T-helper 1 cell treated with Interleukin-12 subunit alpha and Interleukin-12 subunit beta and Interleukin-4 antibody, amounts not matched to agents 30 μg/mL and 1 μg/mL, for 36 hours (primary cell): ENCODE data around the gene IL17F.
"Not testable (repeated sequence)": the region's sequence is repeated elsewhere in the genome, so short reads cannot be mapped to it uniquely, and the experiment has no call there.

Source experiments
- H3K27ac Mint-ChIP-seq: one replicate; pipeline ENCODE4 v1.8.0; 2021; ENCODE audit warnings: mild to moderate bottlenecking, mixed read lengths
- H3K27me3 Mint-ChIP-seq: one replicate; pipeline ENCODE4 v1.8.0; 2021; ENCODE audit warnings: low read depth, mixed read lengths
- H3K36me3 Mint-ChIP-seq: one replicate; pipeline ENCODE4 v1.8.0; 2021; ENCODE audit warnings: low read depth, mixed read lengths
- H3K4me1 Mint-ChIP-seq: one replicate; pipeline ENCODE4 v1.8.0; 2021; ENCODE audit warnings: low read depth, mixed read lengths
- H3K4me3 Mint-ChIP-seq: one replicate; pipeline ENCODE4 v1.8.0; 2021; ENCODE audit warnings: mild to moderate bottlenecking, moderate library complexity, mixed read lengths
- H3K9me3 Mint-ChIP-seq: one replicate; pipeline ENCODE4 v1.8.0; 2021; ENCODE audit warnings: mixed read lengths

Gene IL17F

GRCh38 chr6:52227495-52227894 is 16.8 kb downstream of the IL17F start:
- H3K27ac Mint-ChIP-seq: peak overlapping the region; percentile 23
- no peaks in the 10 kb centered on the region for H3K9me3 Mint-ChIP-seq
- peaks cover 59% of the 10 kb centered on the region for H3K27me3 Mint-ChIP-seq
- H3K4me1 Mint-ChIP-seq: peaks cover 36% of the 10 kb centered on the region
- no peaks in the 10 kb centered on the region for H3K36me3 Mint-ChIP-seq
- H3K4me3 Mint-ChIP-seq: peak overlapping the region; percentile 4

GRCh38 chr6:52221302-52221701 is 23.0 kb downstream of the IL17F start:
- Mint-ChIP-seq H3K4me3 (peak overlapping the region; percentile 41), H3K27ac (no peak overlapping the region), H3K27me3 (peaks cover 71% of the 10 kb centered on the region)

DNA sequence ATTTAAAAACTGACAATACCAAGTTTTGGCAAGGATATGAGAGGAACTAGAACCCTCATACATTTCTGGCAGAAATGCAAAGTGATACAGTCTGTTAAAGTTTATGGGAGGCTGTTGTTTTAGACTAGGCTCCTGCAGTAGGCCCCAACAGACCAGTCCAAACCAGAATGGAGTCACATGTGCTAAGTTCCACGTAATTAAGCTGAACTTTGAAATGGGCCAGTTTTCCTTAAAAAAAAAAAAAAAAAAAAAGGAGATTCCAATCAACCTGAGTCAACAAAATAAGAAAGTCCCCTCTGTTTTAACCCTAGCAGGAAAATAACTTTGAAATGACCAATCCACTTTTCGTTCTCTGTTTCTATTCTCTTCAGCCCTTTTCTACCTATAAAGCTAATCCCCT is 26.5 kb downstream of the IL17F start:
- peaks cover 14% of the 10 kb centered on the region for H3K4me1 Mint-ChIP-seq
- no peaks in the 10 kb centered on the region for H3K9me3 Mint-ChIP-seq
- no peak overlapping the region for H3K27ac Mint-ChIP-seq
- H3K36me3 Mint-ChIP-seq: no peaks in the 10 kb centered on the region
- H3K4me3 Mint-ChIP-seq: no peak overlapping the region
- H3K27me3 Mint-ChIP-seq: peaks cover 44% of the 10 kb centered on the region

More at GRCh38 chr6:52221302-52221701, 23.0 kb downstream of the IL17F start:
- Mint-ChIP-seq H3K4me1 (peaks cover 13% of the 10 kb centered on the region), H3K9me3 (no peaks in the 10 kb centered on the region), H3K36me3 (no peaks in the 10 kb centered on the region)

DNA sequence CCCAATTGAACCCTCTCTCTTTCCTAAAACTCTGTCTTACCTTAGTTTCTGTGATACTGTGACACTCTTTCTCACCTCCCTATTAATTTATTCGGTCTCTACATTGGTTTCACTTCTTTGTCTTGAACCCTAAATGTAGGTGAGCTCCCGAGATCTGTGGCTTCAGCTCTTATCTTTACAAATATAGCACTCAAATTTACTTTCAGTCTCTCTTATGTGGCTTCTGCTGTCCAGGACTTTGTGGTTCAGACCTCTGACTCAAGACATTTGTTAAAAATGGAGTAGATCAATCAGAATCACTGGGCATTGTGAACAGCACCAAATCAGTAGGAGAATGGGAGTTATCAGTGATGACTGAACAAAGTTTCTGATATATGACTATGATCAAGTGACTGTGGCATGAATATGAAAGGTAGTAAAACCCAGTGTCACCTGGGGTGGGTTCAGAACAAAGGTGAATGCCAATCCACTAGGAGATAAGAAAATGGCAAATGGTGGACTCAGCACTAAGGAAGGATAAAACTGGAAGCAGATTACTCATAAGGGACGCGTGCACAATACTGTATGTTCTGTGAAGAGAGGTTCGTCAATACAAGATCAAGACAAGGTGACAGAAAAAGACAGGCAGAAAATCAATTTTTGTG is 27.2 kb downstream of the IL17F start:
- Mint-ChIP-seq H3K9me3 (no peaks in the 10 kb centered on the region), H3K27ac (no peak overlapping the region), H3K4me3 (no peak overlapping the region), H3K4me1 (peaks cover 16% of the 10 kb centered on the region), H3K27me3 (peaks cover 44% of the 10 kb centered on the region), H3K36me3 (no peaks in the 10 kb centered on the region)

DNA sequence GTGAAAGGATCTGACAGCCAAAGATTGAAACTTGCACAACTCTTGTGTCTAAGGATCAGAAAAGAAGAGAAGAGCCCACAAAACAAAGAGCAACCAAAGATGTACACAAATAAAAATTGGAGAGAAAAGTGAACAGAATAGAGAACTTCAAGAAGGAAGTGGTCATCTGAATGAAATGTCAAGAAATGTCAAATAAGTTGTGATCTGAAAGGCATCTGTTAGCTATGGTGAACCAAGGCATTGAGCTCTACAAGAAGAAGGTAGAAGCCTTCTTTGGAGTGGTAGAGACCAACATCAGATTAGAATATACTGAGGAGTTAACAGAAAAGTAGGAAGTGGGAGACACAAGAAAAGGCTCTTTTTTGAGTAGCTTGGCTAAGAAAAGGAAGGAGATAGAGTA is 28.5 kb downstream of the IL17F start:
- Mint-ChIP-seq H3K27ac (no peak overlapping the region), H3K9me3 (no peaks in the 10 kb centered on the region), H3K27me3 (peaks cover 44% of the 10 kb centered on the region), H3K4me1 (peaks cover 9% of the 10 kb centered on the region), H3K36me3 (no peaks in the 10 kb centered on the region), H3K4me3 (no peak overlapping the region)

GRCh38 chr6:52213127-52213526 is 31.2 kb downstream of the IL17F start:
- Mint-ChIP-seq H3K27ac (no peak overlapping the region), H3K4me1 (peaks cover 9% of the 10 kb centered on the region), H3K9me3 (no peaks in the 10 kb centered on the region), H3K4me3 (no peak overlapping the region), H3K36me3 (no peaks in the 10 kb centered on the region), H3K27me3 (peaks cover 33% of the 10 kb centered on the region)

DNA sequence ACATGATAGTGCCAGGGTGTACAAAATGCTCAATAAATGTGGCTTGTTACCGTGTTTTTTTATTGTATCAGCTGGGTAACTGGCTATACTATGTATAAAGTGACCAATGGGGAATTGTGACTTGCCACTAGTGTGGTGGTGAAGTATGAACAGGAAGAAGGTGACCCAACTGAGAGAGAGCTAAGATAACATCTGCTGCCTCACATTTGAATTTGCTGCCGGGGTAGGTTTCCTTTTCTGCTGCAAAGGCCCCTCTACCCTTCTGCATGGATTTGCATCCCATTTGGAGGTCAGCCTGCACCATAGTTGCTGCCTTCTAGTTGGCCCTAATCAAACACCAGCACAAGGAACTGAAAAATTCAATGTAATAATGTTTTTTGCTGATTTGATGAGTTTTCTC is 34.1 kb downstream of the IL17F start:
- H3K36me3 Mint-ChIP-seq: no peaks in the 10 kb centered on the region
- peaks cover 37% of the 10 kb centered on the region for H3K27me3 Mint-ChIP-seq
- no peaks in the 10 kb centered on the region for H3K9me3 Mint-ChIP-seq
- H3K27ac Mint-ChIP-seq: no peak overlapping the region
- H3K4me1 Mint-ChIP-seq: peaks cover 9% of the 10 kb centered on the region
- no peak overlapping the region for H3K4me3 Mint-ChIP-seq

GRCh38 chr6:52209770-52210169 is 34.5 kb downstream of the IL17F start:
- Mint-ChIP-seq H3K4me3 (no peak overlapping the region), H3K4me1 (peaks cover 9% of the 10 kb centered on the region), H3K27ac (no peak overlapping the region), H3K27me3 (peaks cover 38% of the 10 kb centered on the region), H3K36me3 (no peaks in the 10 kb centered on the region), H3K9me3 (no peaks in the 10 kb centered on the region)

- no peak overlapping the region for H3K4me3 Mint-ChIP-seq
- peaks cover 40% of the 10 kb centered on the region for H3K27me3 Mint-ChIP-seq
- no peaks in the 10 kb centered on the region for H3K9me3 Mint-ChIP-seq
- H3K27ac Mint-ChIP-seq: no peak overlapping the region
- no peaks in the 10 kb centered on the region for H3K36me3 Mint-ChIP-seq
- H3K4me1 Mint-ChIP-seq: peaks cover 9% of the 10 kb centered on the region
Measured at GRCh38 chr6:52208612-52209011, 35.7 kb downstream of the IL17F start.

GRCh38 chr6:52207066-52207465 is 37.2 kb downstream of the IL17F start:
- no peak overlapping the region for H3K4me3 Mint-ChIP-seq
- H3K27ac Mint-ChIP-seq: no peak overlapping the region
- H3K9me3 Mint-ChIP-seq: peaks cover 3% of the 10 kb centered on the region
- H3K36me3 Mint-ChIP-seq: no peaks in the 10 kb centered on the region
- H3K27me3 Mint-ChIP-seq: peaks cover 29% of the 10 kb centered on the region
- no peaks in the 10 kb centered on the region for H3K4me1 Mint-ChIP-seq

GRCh38 chr6:52201493-52201892 is 42.8 kb downstream of the IL17F start:
- Mint-ChIP-seq H3K4me3 (no peak overlapping the region), H3K27me3 (peaks cover 21% of the 10 kb centered on the region), H3K27ac (no peak overlapping the region), H3K36me3 (no peaks in the 10 kb centered on the region), H3K9me3 (peaks cover 30% of the 10 kb centered on the region), H3K4me1 (no peaks in the 10 kb centered on the region)

DNA sequence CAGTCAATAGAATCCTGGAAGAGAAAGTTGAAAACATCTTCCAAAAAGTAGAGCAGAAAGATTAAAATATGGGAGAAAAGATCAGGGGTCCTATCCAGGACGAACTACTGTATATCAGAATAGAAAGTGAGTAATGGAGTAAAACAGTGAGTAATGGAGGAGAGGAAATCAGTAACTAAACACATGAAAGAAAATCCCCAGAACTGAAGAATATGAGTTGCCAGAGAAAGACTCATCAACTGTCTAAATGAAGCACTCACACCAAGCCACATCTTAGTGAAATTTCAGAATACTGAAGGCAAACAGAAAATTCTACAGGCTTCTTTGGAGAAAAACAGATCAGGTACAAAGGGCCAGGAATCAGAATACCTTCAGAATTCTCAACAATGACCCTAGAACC is 43.3 kb downstream of the IL17F start:
- H3K4me1 Mint-ChIP-seq: no peaks in the 10 kb centered on the region
- H3K9me3 Mint-ChIP-seq: peaks cover 30% of the 10 kb centered on the region
- H3K36me3 Mint-ChIP-seq: no peaks in the 10 kb centered on the region
- H3K27me3 Mint-ChIP-seq: peaks cover 21% of the 10 kb centered on the region
- no peak overlapping the region for H3K27ac Mint-ChIP-seq
- no peak overlapping the region for H3K4me3 Mint-ChIP-seq

GRCh38 chr6:52200088-52200487 is 44.2 kb downstream of the IL17F start:
- not testable (repeated sequence) for H3K4me3 Mint-ChIP-seq, H3K36me3 Mint-ChIP-seq, H3K4me1 Mint-ChIP-seq, H3K27ac Mint-ChIP-seq
- Mint-ChIP-seq H3K9me3 (peaks cover 30% of the 10 kb centered on the region), H3K27me3 (peaks cover 26% of the 10 kb centered on the region)

GRCh38 chr6:52195886-52196285 is 48.4 kb downstream of the IL17F start:
- Mint-ChIP-seq H3K27ac (no peak overlapping the region), H3K4me1 (no peaks in the 10 kb centered on the region)

DNA sequence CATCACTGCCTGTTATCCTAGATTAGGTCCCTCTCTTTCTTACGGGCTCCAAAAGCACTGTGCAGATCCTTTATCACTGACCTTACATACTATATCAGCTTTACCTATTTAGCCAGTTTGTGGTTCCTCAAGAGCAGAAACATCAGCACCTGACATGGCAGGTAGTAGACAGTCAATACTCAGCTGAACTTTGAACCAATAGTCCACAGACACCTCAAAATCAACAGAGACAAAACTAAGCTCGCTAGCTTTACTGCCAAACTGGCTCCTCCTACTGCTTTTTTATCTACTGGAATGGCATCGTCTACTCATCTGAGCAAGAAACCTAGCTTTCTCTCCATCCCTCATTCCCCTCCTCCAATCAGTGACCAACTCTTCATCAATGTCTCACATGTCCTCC is 52.5 kb downstream of the IL17F start:
- Mint-ChIP-seq H3K27ac (no peak overlapping the region), H3K36me3 (no peaks in the 10 kb centered on the region), H3K4me3 (no peak overlapping the region), H3K4me1 (no peaks in the 10 kb centered on the region), H3K9me3 (no peaks in the 10 kb centered on the region), H3K27me3 (peaks cover 49% of the 10 kb centered on the region)

More at GRCh38 chr6:52195886-52196285, 48.4 kb downstream of the IL17F start:
- peaks cover 37% of the 10 kb centered on the region for H3K27me3 Mint-ChIP-seq
- no peaks in the 10 kb centered on the region for H3K36me3 Mint-ChIP-seq
- H3K9me3 Mint-ChIP-seq: peaks cover 18% of the 10 kb centered on the region
- no peak overlapping the region for H3K4me3 Mint-ChIP-seq

DNA sequence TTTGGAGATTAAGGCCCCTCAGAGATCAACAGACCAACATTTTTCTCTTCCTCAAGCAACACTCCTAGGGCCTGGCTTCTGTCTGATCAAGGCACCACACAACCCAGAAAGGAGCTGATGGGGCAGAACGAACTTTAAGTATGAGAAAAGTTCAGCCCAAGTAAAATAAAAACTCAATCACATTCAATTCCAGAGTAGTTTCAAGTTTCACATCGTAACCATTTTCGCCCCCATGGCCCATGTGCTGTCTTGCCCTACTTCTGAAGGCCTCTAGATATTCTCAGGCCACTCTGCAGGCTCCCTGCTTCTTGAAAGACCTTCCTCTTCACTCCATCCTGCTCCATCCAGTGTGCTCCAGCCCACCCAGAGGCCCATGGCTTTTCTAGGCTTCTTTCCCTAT is 53.9 kb downstream of the IL17F start:
- Mint-ChIP-seq H3K36me3 (no peaks in the 10 kb centered on the region), H3K27ac (no peak overlapping the region), H3K9me3 (no peaks in the 10 kb centered on the region), H3K4me1 (no peaks in the 10 kb centered on the region), H3K27me3 (peaks cover 58% of the 10 kb centered on the region), H3K4me3 (no peak overlapping the region)
